Measurements from ENCODE around the gene PREX1. TPM values are rescaled to one million over a fixed set of nuclear protein-coding genes. Genes with fewer than 3 reads are reported as not detected.

Gene PREX1, protein sequence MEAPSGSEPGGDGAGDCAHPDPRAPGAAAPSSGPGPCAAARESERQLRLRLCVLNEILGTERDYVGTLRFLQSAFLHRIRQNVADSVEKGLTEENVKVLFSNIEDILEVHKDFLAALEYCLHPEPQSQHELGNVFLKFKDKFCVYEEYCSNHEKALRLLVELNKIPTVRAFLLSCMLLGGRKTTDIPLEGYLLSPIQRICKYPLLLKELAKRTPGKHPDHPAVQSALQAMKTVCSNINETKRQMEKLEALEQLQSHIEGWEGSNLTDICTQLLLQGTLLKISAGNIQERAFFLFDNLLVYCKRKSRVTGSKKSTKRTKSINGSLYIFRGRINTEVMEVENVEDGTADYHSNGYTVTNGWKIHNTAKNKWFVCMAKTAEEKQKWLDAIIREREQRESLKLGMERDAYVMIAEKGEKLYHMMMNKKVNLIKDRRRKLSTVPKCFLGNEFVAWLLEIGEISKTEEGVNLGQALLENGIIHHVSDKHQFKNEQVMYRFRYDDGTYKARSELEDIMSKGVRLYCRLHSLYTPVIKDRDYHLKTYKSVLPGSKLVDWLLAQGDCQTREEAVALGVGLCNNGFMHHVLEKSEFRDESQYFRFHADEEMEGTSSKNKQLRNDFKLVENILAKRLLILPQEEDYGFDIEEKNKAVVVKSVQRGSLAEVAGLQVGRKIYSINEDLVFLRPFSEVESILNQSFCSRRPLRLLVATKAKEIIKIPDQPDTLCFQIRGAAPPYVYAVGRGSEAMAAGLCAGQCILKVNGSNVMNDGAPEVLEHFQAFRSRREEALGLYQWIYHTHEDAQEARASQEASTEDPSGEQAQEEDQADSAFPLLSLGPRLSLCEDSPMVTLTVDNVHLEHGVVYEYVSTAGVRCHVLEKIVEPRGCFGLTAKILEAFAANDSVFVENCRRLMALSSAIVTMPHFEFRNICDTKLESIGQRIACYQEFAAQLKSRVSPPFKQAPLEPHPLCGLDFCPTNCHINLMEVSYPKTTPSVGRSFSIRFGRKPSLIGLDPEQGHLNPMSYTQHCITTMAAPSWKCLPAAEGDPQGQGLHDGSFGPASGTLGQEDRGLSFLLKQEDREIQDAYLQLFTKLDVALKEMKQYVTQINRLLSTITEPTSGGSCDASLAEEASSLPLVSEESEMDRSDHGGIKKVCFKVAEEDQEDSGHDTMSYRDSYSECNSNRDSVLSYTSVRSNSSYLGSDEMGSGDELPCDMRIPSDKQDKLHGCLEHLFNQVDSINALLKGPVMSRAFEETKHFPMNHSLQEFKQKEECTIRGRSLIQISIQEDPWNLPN (N-terminal part only)
- total RNA-seq (2014; rRNA removed; shearing (Covaris generic)), result 33.1 and 33.9 TPM in 2 replicates

DNA sequence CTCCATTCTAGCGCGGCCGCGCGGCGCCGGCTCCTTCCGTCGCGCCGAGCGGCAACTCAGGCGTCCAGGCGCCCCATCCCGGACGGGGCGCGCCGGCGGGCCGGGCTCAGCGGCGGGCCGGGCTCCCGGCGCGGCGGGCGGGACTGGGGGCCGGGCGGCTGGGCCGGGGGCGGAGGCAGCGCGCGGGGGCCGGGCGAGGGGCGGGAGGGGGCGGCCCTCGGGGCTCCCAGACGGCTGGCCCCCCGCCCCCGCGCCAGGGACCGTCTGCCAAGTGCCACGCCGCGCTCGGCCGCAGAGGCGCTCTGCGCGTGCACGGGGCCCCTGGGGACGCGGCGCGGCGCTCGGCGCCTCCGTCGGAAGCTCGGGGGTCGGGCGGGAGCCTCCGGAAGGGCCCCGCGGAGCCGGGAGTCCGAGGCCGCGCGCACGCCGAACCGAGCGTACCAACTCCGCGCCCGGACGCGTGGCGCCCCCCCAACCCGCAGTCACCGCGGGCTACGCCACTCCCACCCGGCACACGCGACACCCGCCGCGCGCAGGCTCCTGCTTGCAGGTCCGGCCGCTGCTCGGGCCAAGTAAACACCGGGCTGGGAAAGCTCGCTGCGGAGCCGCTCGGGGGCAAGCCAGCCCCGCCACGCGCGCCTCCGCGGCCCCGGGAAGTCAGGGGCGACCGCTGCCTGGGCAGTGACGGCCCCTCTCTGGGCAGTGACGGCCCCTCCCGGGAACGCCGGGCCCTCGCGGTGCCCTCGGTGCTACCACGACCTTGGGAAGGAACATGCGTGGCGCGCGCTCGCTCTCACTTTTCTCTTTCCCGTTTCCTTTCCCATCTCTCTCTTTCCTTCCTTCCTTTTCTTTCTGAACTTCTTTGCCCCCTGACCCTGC, at the start of gene PREX1:
Gene PREX1 (minus strand): TSS at position 145 of the 879 bp plus-strand sequence. CDS start 139 bp downstream, at position 6.

Other genes starting within 250 kb of the PREX1 start
- gene ARFGEF2, start 93.7 kb upstream of the PREX1 start, total RNA-seq (2014; rRNA removed; shearing (Covaris generic)), result 22.2 and 26.3 TPM in 2 replicates
- 147 TPM in 2 replicates for gene CSE1L, start 218.3 kb upstream of the PREX1 start, total RNA-seq (2014; rRNA removed; shearing (Covaris generic))

All from A375 (cell line).